ENCODE measurements around the gene PDHX.

PDHX gene

DNA sequence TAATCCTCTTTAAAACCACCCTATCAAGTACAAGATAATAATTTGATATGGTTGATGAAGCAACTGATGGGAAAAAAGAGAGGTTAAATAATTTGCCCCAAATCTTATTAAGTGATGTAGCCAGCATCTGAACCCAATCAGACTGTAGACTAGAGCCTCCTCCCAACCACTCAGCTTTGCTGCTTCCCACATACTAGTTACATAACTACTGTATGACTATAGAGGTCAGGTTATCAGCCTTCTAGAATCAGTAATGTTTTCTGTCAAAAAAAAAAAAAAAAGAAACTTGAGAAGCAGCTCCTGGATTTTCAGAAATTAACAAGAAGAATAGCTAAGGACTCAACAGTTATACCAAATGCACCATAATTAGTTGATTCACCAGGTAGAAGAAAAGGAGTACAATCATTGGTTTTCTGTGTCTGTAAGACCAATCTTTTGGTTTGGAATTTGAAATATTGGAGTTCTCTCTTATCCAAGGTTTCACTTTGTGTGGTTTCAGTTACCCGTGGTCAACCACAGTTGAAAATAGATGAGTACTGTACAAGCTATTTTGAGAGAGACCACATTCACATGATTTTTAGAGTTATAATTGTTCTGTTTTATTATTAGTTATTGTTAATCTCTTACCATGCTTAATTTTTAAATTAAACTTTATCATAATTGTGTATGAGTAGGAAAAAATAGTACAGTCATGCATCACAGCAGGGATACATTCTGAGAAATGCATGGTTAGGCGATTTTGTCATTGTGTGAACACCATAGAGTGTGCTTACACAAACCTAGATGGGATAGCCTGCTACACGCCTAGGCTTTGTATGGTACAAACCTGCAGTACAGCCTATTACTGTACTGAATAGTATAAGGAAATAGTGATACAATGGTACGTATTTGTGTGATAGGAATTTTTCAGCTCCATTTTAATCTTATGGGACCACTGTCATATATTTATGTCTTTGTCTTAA lies 72.2 kb downstream of the PDHX start:
- Mint-ChIP-seq H3K27ac (no peak overlapping the region), H3K36me3 (peaks cover 22% of the 10 kb centered on the region), H3K9me3 (no peaks in the 10 kb centered on the region), H3K27me3 (no peaks in the 10 kb centered on the region), H3K4me1 (peaks cover 14% of the 10 kb centered on the region), H3K4me3 (no peak overlapping the region)

- Mint-ChIP-seq H3K4me3 (no peak overlapping the region), H3K4me1 (peaks cover 14% of the 10 kb centered on the region), H3K27me3 (no peaks in the 10 kb centered on the region), H3K9me3 (no peaks in the 10 kb centered on the region), H3K27ac (no peak overlapping the region), H3K36me3 (peaks cover 10% of the 10 kb centered on the region)
Measured at GRCh38 chr11:34990916-34991315, 74.5 kb downstream of the PDHX start.

- Mint-ChIP-seq H3K27ac (no peak overlapping the region), H3K27me3 (no peaks in the 10 kb centered on the region), H3K4me1 (peaks cover 21% of the 10 kb centered on the region), H3K9me3 (no peaks in the 10 kb centered on the region), H3K4me3 (no peak overlapping the region), H3K36me3 (peaks cover 3% of the 10 kb centered on the region)
Measured at GRCh38 chr11:34994854-34995253, 78.4 kb downstream of the PDHX start.

DNA sequence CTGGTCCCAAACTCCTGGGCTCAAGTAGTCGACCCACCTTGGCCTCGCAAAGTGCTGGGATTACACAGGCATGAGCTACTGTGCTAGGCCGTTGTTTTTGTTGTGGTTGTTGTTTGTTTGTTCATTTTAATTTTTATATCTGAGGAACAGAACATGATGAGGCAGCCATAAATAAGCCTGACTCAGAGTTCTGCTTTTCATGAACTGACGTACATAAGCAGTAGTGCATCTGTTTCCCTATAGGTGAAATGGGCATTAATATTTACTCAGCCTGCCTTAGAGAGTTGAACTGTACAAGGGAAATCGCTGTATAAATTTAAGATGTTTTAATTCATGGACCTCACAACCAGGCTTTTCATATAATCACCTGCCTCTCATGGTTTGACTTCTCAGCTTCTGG lies 80.5 kb downstream of the PDHX start:
- no peaks in the 10 kb centered on the region for H3K9me3 Mint-ChIP-seq
- peaks cover 3% of the 10 kb centered on the region for H3K36me3 Mint-ChIP-seq
- peaks cover 36% of the 10 kb centered on the region for H3K4me1 Mint-ChIP-seq
- H3K4me3 Mint-ChIP-seq, result no peak overlapping the region
- H3K27me3 Mint-ChIP-seq, result no peaks in the 10 kb centered on the region
- H3K27ac Mint-ChIP-seq, result no peak overlapping the region

GRCh38 chr11:34997952-34998528 lies 81.6 kb downstream of the PDHX start:
- Mint-ChIP-seq H3K9me3 (no peaks in the 10 kb centered on the region), H3K4me3 (peak overlapping the region; percentile 69)

GRCh38 chr11:34999453-34999852 lies 83.0 kb downstream of the PDHX start:
- no peaks in the 10 kb centered on the region for H3K9me3 Mint-ChIP-seq
- no peaks in the 10 kb centered on the region for H3K36me3 Mint-ChIP-seq
- H3K4me1 Mint-ChIP-seq, result peaks cover 48% of the 10 kb centered on the region
- H3K4me3 Mint-ChIP-seq, result peak overlapping the region; percentile 69
- H3K27me3 Mint-ChIP-seq, result no peaks in the 10 kb centered on the region
- H3K27ac Mint-ChIP-seq, result peak overlapping the region; percentile 80

More at GRCh38 chr11:34997952-34998528, 81.6 kb downstream of the PDHX start:
- H3K36me3 Mint-ChIP-seq, result peaks cover 3% of the 10 kb centered on the region
- H3K27ac Mint-ChIP-seq, result peak overlapping the region; percentile 90
- no peaks in the 10 kb centered on the region for H3K27me3 Mint-ChIP-seq
- H3K4me1 Mint-ChIP-seq, result peaks cover 37% of the 10 kb centered on the region

DNA sequence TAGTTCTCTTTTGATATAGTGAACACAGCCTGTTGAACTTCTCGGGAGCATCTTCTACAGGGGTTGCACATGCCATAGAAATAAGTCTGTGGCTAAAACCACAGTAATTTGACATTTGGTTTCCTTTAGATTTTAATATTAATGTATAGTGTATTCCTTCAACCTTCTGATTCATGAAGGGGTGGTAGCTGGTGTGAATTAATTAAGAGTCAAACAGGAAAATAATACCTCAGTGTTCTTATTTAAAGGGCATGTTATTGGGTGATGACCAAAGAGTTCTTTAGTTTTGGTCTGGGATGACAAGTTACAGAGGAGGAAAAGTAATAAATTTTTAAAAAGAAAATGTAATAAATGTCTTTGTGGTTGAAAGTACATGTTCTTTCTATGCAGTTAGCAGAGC lies 86.8 kb downstream of the PDHX start:
- Mint-ChIP-seq H3K4me3 (no peak overlapping the region), H3K27ac (peak overlapping the region; percentile 70), H3K27me3 (no peaks in the 10 kb centered on the region), H3K4me1 (peaks cover 63% of the 10 kb centered on the region), H3K9me3 (no peaks in the 10 kb centered on the region), H3K36me3 (no peaks in the 10 kb centered on the region)

DNA sequence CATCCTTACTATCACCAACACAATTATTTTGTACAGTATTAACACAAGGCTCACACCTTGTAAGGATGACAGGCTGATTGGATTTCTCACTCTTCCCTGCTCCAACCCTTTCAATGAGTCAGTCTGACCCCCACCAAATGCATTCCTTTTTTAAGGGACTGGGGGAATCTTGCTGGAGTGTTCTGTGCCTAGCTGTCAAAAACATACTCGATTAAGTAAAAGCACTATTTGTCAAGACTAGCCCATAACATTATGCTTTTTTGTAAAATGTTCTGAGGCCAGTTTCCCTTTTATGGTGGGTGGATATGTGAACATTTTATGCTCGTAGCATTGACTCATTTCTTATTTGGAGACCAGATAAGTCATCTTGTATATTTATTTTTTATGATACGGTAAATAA lies 87.2 kb downstream of the PDHX start:
- H3K4me1 Mint-ChIP-seq, result peaks cover 58% of the 10 kb centered on the region
- peak overlapping the region; percentile 70 for H3K27ac Mint-ChIP-seq
- H3K4me3 Mint-ChIP-seq, result no peak overlapping the region
- no peaks in the 10 kb centered on the region for H3K36me3 Mint-ChIP-seq
- H3K9me3 Mint-ChIP-seq, result no peaks in the 10 kb centered on the region
- H3K27me3 Mint-ChIP-seq, result no peaks in the 10 kb centered on the region

- H3K4me1 Mint-ChIP-seq, result peaks cover 59% of the 10 kb centered on the region
- H3K4me3 Mint-ChIP-seq, result no peak overlapping the region
- no peaks in the 10 kb centered on the region for H3K36me3 Mint-ChIP-seq
- H3K27ac Mint-ChIP-seq, result no peak overlapping the region
- no peaks in the 10 kb centered on the region for H3K27me3 Mint-ChIP-seq
- no peaks in the 10 kb centered on the region for H3K9me3 Mint-ChIP-seq
Measured at GRCh38 chr11:35005141-35005780, 88.8 kb downstream of the PDHX start.

- Mint-ChIP-seq H3K27ac (no peak overlapping the region), H3K9me3 (no peaks in the 10 kb centered on the region), H3K36me3 (no peaks in the 10 kb centered on the region), H3K4me1 (peaks cover 58% of the 10 kb centered on the region), H3K4me3 (no peak overlapping the region), H3K27me3 (no peaks in the 10 kb centered on the region)
Measured at GRCh38 chr11:35006389-35007128, 90.1 kb downstream of the PDHX start.

GRCh38 chr11:35007277-35007676 lies 90.9 kb downstream of the PDHX start:
- no peak overlapping the region for H3K4me3 Mint-ChIP-seq
- no peaks in the 10 kb centered on the region for H3K27me3 Mint-ChIP-seq
- H3K36me3 Mint-ChIP-seq, result no peaks in the 10 kb centered on the region
- no peak overlapping the region for H3K27ac Mint-ChIP-seq
- peaks cover 64% of the 10 kb centered on the region for H3K4me1 Mint-ChIP-seq
- H3K9me3 Mint-ChIP-seq, result no peaks in the 10 kb centered on the region

GRCh38 chr11:35009191-35009943 lies 92.9 kb downstream of the PDHX start:
- Mint-ChIP-seq H3K27ac (no peak overlapping the region), H3K9me3 (no peaks in the 10 kb centered on the region), H3K4me1 (peaks cover 73% of the 10 kb centered on the region), H3K4me3 (no peak overlapping the region), H3K27me3 (no peaks in the 10 kb centered on the region), H3K36me3 (no peaks in the 10 kb centered on the region)

DNA sequence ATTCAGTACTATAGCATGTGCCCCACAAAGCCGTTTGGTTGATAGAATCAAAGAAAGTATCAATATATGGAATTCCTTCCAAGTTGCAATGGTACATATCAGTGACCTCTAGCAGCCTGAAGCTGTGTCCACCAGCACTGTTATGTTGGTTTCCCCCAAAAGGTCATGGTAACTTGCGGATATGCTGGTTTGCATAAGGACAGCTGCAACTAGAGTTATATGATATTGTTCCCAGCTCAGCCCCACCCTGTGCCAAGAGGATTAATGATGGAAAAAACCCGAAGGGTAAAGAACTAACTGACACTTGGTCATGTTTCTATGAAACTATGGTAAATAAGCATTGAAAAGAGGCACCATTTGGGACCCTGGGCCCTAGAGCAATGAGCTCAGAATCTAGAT lies 93.5 kb downstream of the PDHX start:
- H3K27me3 Mint-ChIP-seq, result no peaks in the 10 kb centered on the region
- peaks cover 74% of the 10 kb centered on the region for H3K4me1 Mint-ChIP-seq
- no peaks in the 10 kb centered on the region for H3K36me3 Mint-ChIP-seq
- H3K9me3 Mint-ChIP-seq, result no peaks in the 10 kb centered on the region
- H3K4me3 Mint-ChIP-seq, result no peak overlapping the region
- H3K27ac Mint-ChIP-seq, result no peak overlapping the region

GRCh38 chr11:35010654-35011053 lies 94.2 kb downstream of the PDHX start:
- no peaks in the 10 kb centered on the region for H3K27me3 Mint-ChIP-seq
- H3K36me3 Mint-ChIP-seq, result no peaks in the 10 kb centered on the region
- H3K27ac Mint-ChIP-seq, result peak overlapping the region; percentile 17
- peaks cover 74% of the 10 kb centered on the region for H3K4me1 Mint-ChIP-seq
- no peak overlapping the region for H3K4me3 Mint-ChIP-seq
- H3K9me3 Mint-ChIP-seq, result no peaks in the 10 kb centered on the region

DNA sequence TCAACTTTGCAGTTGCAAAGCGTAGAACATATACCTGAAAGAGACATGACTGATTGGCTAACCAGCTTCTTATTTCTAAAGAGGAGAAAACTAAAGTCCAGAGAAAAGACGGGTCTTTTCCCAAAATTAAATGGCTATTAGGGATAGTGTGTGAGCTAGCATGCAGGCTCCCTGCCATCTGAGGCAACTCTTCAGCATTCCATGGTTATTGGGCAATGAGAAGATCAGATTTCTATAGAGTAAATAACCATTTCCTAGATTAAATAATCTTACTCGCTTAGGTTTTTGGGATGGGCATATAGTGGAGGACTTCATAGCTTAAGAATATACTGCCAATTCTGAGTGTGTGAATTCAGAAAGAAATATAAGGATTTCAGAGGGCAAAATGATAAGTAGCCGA lies 95.0 kb downstream of the PDHX start:
- no peaks in the 10 kb centered on the region for H3K9me3 Mint-ChIP-seq
- H3K36me3 Mint-ChIP-seq, result no peaks in the 10 kb centered on the region
- no peak overlapping the region for H3K4me3 Mint-ChIP-seq
- H3K27me3 Mint-ChIP-seq, result no peaks in the 10 kb centered on the region
- H3K4me1 Mint-ChIP-seq, result peaks cover 72% of the 10 kb centered on the region
- no peak overlapping the region for H3K27ac Mint-ChIP-seq
